HEK293T (cell line): ENCODE results near the gene KLC1.

Experiments used
- BHLHE40 ChIP-seq: fragments of 450-650 bp; IDR thresholded peaks from 2 replicates; pipeline ENCODE4 v1.6.1; 2016; ENCODE audit warnings: mild to moderate bottlenecking, moderate library complexity, borderline replicate concordance
- CTBP1 ChIP-seq: fragments of 450-650 bp; IDR thresholded peaks from 2 replicates; pipeline ENCODE4 v1.6.1; 2016; ENCODE audit warnings: borderline replicate concordance
- FOXA1 ChIP-seq: fragments of 450-650 bp; IDR thresholded peaks from 2 replicates; pipeline ENCODE4 v1.6.1; 2016; ENCODE audit warnings: mild to moderate bottlenecking
- FOXK2 ChIP-seq: fragments of 450-650 bp; IDR thresholded peaks from 2 replicates; pipeline ENCODE4 v1.6.1; 2016; ENCODE audit warnings: mild to moderate bottlenecking
- FOXM1 ChIP-seq: fragments of 450-650 bp; IDR thresholded peaks from 2 replicates; pipeline ENCODE4 v1.6.1; 2017; ENCODE audit warnings: mild to moderate bottlenecking, borderline replicate concordance
- HDGF ChIP-seq: fragments of 450-650 bp; IDR thresholded peaks from 2 replicates; pipeline ENCODE4 v1.6.1; 2017; ENCODE audit warnings: antibody characterized with exemption, borderline replicate concordance
- L3MBTL2 ChIP-seq: fragments of 450-650 bp; conservative IDR thresholded peaks from 2 replicates; pipeline ENCODE4 v1.6.1; 2016; ENCODE audit warnings: mild to moderate bottlenecking
- NFRKB ChIP-seq: fragments of 450-650 bp; IDR thresholded peaks from 2 replicates; pipeline ENCODE4 v1.6.1; 2016; ENCODE audit warnings: mild to moderate bottlenecking, moderate library complexity
- SP1 ChIP-seq: fragments of 450-650 bp; IDR thresholded peaks from 2 replicates; pipeline ENCODE4 v1.6.1; 2017
- SUZ12 ChIP-seq: fragments of 450-650 bp; IDR thresholded peaks from 2 replicates; pipeline ENCODE4 v1.6.1; 2016; ENCODE audit warnings: mild to moderate bottlenecking
- TARDBP ChIP-seq: fragments of 450-650 bp; IDR thresholded peaks from 2 replicates; pipeline ENCODE4 v1.6.1; 2016
- TF ChIP-seq, protein P1 (sequence below): fragments of 450-650 bp; IDR thresholded peaks from 2 replicates; pipeline ENCODE4 v1.6.1; 2016

DNA sequence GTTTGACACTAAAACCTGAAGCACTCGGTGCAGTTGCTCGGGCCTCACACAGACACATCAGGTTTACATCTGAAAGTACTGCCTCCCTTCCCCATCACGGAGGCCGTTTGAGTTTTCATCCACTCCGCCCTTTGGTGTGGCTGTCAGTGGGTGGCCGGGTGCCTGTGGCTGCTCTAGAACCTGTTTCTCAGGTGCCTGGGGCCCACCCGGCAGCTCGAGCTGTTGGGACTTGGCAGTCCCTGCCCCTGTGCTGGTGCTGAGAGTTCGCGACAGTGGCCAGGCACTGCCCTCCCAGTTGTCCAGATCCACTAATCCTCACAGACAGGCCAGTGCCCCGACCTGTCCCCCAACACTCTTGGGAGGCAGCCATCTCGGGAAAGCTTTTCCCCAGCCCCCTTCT lies 63.9 kb downstream of the KLC1 start:
- TF ChIP-seq FOXA1 = no peak
- TF ChIP-seq HDGF = no peak
- TF ChIP-seq FOXM1 = no peak
- no peak for TF ChIP-seq FOXK2
- TF ChIP-seq CTBP1 = no peak
- no peak for TF ChIP-seq L3MBTL2
- no peak for TF ChIP-seq SP1
- TF ChIP-seq, protein P1, sequence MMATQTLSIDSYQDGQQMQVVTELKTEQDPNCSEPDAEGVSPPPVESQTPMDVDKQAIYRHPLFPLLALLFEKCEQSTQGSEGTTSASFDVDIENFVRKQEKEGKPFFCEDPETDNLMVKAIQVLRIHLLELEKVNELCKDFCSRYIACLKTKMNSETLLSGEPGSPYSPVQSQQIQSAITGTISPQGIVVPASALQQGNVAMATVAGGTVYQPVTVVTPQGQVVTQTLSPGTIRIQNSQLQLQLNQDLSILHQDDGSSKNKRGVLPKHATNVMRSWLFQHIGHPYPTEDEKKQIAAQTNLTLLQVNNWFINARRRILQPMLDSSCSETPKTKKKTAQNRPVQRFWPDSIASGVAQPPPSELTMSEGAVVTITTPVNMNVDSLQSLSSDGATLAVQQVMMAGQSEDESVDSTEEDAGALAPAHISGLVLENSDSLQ = no peak
- TF ChIP-seq TARDBP = no peak
- no peak for TF ChIP-seq SUZ12
- no peak for TF ChIP-seq BHLHE40
- TF ChIP-seq NFRKB = no peak
